Stimulated activated CD4-positive, alpha-beta T cell treated with anti-CD3 and anti-CD28 coated beads, Interleukin-4, amount 100 ng/mL, for 1 hour (primary cell): ENCODE results near the gene OAS3.
A peak's percentile ranks its signal among the peaks of the same experiment; 100 is the strongest.

Experiments
- DNase-seq: peaks from one replicate; pipeline ENCODE4 v3.0.0-alpha.2; 2020

Gene OAS3

GRCh38 chr12:112962561-112962960, 24.3 kb downstream of the OAS3 start:
- no peak for DNase-seq

GRCh38 chr12:112963227-112963861, 25.1 kb downstream of the OAS3 start:
- no peak for DNase-seq

- DNase-seq, result no peak
Observed at GRCh38 chr12:112964067-112964670, 25.9 kb downstream of the OAS3 start.

- no peak for DNase-seq
Observed at GRCh38 chr12:112964915-112965314, 26.6 kb downstream of the OAS3 start.

GRCh38 chr12:112965643-112966042, 27.4 kb downstream of the OAS3 start:
- no peak for DNase-seq

- no peak for DNase-seq
Observed at GRCh38 chr12:112967306-112967705, 29.0 kb downstream of the OAS3 start.

- DNase-seq, result no peak
Observed at GRCh38 chr12:112967858-112968257, 29.6 kb downstream of the OAS3 start.

- no peak for DNase-seq
Observed at GRCh38 chr12:112969547-112970306, 31.5 kb downstream of the OAS3 start.

- no peak for DNase-seq
Observed at GRCh38 chr12:112970391-112970790, 32.1 kb downstream of the OAS3 start.

GRCh38 chr12:112971248-112971647, 33.0 kb downstream of the OAS3 start:
- DNase-seq, result no peak

- DNase-seq, result no peak
Observed at GRCh38 chr12:112973011-112973735, 34.9 kb downstream of the OAS3 start.

- DNase-seq, result no peak
Observed at GRCh38 chr12:112973818-112974231, 35.6 kb downstream of the OAS3 start.

- DNase-seq, result no peak
Observed at GRCh38 chr12:112974904-112975303, 36.6 kb downstream of the OAS3 start.

GRCh38 chr12:112977139-112977538, 38.9 kb downstream of the OAS3 start:
- DNase-seq, result no peak

GRCh38 chr12:112977641-112978040, 39.4 kb downstream of the OAS3 start:
- DNase-seq, result no peak

- DNase-seq, result peak; percentile 68
Observed at GRCh38 chr12:112978163-112979040, 40.1 kb downstream of the OAS3 start, which contains the start of gene OAS2. OAS2 (plus strand) TSS chr12:112978519; CDS start chr12:112978609, 90 bp downstream.

GRCh38 chr12:112979041-112979680, 40.9 kb downstream of the OAS3 start:
- DNase-seq, result peak; percentile 35

GRCh38 chr12:112980491-112981158, 42.4 kb downstream of the OAS3 start:
- DNase-seq, result no peak

- no peak for DNase-seq
Observed at GRCh38 chr12:112985642-112986290, 47.5 kb downstream of the OAS3 start.

GRCh38 chr12:112986291-112986800, 48.1 kb downstream of the OAS3 start:
- no peak for DNase-seq
